ENCODE results near the gene SNN.

SNN gene

GRCh38 chr16:11635113-11635652 lies 33.1 kb upstream of the SNN start:
- DNase-seq (ENCODE audit: low read depth): no peak

DNA sequence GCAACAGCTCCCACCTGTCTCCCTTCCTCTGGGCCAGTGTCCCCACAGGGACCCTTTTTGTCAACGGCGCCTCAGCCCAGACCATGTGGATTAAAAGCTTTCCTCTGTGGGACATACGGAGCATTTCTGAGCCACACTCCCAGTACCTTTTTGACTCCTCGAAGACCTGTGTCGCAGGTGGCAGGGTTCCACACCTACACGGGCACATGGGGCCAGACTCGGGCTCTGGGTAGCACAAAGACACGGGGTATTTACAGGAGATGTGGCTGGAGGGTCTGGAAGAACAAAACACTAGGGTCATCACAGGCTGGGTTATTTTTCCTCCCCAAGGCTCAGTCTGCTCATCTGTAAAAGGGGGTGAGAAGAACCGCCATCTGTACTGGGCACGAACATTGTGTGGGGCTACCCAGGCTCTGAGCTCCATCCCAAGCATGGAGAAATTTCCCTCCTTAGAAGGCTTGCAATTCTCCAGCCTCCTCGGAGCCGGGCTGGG lies 32.5 kb upstream of the SNN start:
- no peak for DNase-seq (ENCODE audit: low read depth)

DNA sequence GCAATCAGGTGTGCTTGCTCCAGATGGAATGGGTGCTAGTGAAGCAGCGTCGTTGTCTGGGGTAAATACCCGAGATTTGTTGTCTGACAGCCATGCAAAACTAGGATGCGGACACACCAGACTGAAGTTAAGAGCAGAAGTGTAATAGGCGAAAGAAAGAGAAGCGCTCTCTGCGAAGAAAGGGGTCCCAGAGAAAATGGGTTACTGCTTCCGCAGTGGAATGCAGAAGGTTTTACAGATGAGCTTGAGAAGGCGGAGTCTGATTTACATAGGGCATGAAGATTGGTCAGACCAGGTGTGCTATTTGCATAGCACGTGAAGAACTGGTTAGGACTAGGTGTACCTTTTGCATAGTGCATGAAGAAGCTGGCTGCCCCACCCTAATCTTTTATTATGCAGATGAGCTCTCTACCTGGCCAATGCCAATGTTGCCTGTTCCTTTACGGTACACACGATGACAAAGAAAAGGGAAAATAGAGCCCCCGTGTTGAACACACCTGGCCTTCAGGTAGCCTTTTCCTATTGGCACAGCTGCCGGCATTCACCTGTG lies 32.0 kb upstream of the SNN start:
- no peak for DNase-seq (ENCODE audit: low read depth)

- DNase-seq (ENCODE audit: low read depth): no peak
These were observed 30.9 kb upstream of the SNN start for GRCh38 chr16:11637320-11637719.

GRCh38 chr16:11638140-11638539 lies 30.1 kb upstream of the SNN start:
- no peak for DNase-seq (ENCODE audit: low read depth)

- DNase-seq (ENCODE audit: low read depth): no peak
These were observed 29.2 kb upstream of the SNN start for GRCh38 chr16:11639008-11639562.

GRCh38 chr16:11639925-11640899 lies 28.0 kb upstream of the SNN start:
- DNase-seq (ENCODE audit: low read depth): no peak

- DNase-seq (ENCODE audit: low read depth): no peak
These were observed 27.1 kb upstream of the SNN start for GRCh38 chr16:11640987-11641817.

DNA sequence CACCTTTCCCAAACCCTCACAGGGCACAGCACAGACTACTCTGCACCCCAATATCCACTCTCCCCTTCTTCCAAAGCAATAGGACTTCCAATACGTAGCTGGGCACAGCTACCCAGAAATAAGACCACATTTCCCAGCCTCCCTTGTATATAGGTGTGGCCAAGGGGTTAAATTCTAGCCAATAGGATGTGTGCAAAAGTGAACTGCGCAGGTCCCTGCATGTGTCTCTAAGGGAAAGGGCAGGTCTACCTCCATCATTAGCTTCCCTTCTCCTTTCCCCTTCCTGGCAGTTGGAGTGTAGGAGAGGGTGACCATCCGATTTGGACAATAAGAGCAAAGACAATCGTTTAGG lies 25.5 kb upstream of the SNN start:
- DNase-seq (ENCODE audit: low read depth): no peak

DNA sequence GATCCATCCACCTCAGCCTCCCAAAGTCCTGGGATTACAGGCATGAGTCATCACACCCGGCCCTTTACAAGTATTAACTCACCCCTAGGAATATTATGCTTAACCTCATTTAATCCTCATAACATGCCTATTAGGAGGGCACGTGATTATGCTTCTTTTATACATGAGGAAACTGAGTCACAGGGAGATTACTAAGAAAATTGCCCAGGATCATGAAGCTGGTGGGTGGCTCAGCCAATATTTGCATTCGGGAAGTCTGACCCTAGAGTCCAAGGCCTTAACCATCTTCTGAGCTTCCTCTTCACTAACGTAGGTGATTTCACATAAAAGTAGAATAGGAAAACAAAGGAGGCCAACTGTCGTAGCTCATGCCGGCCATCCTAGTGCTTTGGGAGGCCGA lies 19.0 kb upstream of the SNN start:
- no peak for DNase-seq (ENCODE audit: low read depth)

DNA sequence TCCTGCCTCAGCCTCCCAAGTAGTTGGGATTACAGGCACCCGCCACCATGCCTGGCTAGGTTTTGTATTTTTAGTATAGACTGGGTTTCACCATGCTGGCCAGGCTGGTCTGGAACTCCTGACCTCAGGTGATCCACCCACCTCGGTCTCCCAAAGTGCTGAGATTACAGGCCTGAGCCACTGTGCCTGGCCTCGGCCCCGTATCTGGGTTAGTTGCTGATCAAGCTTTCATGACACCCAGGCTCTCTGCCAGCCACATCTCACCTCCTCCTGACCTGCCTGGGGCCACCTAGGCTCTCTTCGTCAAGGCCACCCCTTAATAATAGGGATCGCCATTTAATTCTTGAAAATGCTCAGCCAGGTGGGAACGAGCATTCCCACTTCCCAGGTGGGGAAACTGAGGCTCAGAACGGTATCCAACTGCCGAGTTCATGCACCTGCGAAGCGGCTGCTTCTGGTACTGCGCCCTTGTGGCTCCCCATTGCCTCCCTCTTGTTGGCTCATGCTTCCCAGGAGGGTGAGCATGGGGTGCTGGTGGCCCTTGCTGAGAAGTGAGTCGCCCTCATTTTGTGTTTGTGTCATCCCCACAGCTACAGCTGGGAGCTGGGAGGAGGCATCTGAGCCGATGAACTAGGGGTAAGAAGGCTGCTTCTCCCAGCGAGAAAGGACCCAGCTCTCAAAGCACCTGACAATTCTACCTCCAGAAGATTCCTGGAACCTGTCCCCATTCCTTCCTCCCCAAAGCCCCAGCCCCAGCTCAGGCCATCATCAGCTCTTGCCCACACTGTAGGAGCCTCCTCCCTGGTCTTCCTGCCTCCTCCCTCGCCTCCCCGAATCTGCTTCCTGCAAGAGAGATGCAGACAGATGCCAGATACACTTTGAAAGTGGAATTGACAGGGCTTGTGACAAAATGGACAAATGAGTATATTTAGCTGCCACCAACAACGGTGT lies 17.3 kb upstream of the SNN start:
- no peak for DNase-seq (ENCODE audit: low read depth)

DNA sequence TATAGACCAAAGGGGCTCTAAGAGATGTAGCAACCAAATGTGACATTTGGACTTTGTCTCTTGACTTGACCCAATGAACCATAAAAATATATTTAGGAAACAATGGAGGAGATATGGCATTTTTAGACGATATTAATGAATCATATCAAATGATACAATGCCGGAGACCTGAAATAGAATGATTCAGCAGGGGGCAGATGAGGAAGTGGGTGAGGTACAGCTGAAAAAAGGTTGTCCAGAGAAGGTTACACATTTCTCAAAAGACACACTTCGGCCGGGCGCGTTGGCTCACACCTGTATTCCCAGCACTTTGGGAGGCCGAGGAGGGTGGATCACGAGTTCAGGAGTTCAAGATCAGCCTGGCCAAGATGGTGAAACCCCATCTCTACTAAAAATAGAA lies 16.5 kb upstream of the SNN start:
- no peak for DNase-seq (ENCODE audit: low read depth)

- no peak for DNase-seq (ENCODE audit: low read depth)
These were observed 12.6 kb upstream of the SNN start for GRCh38 chr16:11655655-11656054.

DNA sequence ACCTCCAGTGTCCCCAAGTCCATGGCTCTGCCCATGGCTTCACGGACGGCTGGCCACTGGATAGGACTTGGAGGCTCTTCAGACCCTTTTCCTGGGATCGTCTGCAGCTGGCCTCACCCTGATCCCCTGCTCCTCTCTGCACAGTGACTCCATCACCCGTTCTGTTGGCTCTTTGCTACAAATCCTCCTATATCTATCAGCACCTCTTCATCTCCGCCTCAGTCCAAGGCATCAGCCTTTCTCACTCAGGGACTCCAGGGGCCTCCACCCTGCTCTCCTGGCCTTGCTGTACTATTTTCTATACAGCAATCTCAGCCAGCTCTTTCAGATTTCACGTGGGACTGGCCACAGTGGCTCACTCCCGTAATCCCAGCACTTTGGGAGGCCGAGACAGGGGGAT lies 10.7 kb upstream of the SNN start:
- no peak for DNase-seq (ENCODE audit: low read depth)

GRCh38 chr16:11658896-11659708 lies 9.2 kb upstream of the SNN start:
- DNase-seq (ENCODE audit: low read depth): no peak

DNA sequence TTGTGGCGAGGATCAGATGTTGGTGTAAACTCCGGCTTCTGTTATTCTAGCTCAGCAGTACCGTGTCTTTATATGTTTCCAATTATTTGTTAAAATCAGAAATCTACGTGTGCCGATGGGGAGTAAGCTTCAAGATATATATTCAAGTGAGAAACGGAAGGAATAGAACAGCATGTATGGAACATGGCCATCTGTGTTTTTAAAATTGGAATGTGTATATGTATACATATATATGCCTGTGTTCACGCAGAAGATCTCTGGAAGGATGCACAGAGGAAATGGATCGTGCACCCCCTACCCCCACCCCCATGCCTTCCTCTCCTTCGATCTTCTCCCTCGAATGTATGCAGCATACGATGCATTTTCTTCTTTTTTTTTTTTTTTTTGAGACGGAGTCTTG lies 7.7 kb upstream of the SNN start:
- DNase-seq (ENCODE audit: low read depth): no peak

DNA sequence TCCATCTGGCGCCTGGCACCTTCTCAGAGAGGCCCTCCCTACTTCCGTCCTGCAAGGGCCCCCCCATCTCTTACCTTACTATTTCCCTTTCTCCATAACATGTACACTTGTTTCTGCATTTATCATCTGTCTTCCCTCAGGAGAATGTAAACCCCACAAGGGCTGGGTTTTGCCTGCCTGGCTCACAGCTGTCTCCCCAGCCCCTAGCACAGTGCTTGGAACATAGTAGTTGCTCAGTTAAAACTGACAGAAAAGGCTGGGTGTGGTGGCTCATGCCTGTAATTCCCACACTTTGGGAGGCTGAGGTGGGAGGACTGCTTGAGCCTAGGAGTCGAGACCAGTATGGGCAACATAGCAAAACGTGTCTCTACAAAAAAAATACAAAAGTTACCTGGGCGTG lies 5.7 kb upstream of the SNN start:
- DNase-seq (ENCODE audit: low read depth): no peak

DNA sequence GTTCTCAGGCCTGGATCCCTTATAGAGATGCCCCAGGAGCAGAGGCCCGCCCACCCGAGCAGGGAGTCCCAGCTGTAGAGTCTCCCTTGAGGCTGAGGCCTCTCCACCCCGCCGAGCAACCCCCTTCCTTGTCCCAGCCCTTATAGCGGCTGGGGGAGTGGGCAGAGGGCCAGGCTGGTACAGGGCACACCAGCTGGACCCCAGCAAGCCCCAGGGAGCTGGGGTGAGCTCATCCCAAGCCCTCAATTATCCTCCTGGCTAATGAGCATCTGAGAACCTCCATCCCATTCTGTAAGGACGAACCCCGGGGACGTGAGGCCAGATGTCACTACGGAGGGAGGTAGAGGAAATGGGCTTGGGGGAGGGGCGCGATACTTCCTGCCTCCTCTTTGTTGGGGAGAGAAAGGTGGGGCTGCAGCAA lies 3.2 kb upstream of the SNN start:
- DNase-seq (ENCODE audit: low read depth): no peak

- no peak for DNase-seq (ENCODE audit: low read depth)
These were observed 1.9 kb upstream of the SNN start for GRCh38 chr16:11666103-11667055.

Data from stimulated activated CD8-positive, alpha-beta memory T cell treated with anti-CD3 and anti-CD28 coated beads, Interleukin-15, amount 100 ng/mL, for 24 hours (primary cell).